M059J (cell line): ENCODE measurements around the gene EPS8L3. TPM values are rescaled to one million over a fixed set of nuclear protein-coding genes. Genes with fewer than 3 reads are reported as not detected.

Experiments used
- DNase-seq: peaks from one replicate; pipeline ENCODE4 v3.0.0-alpha.2; 2012; ENCODE audit warnings: low read depth
- total RNA-seq: library from RNA; depleted of rRNA; stranded (reverse); fragments of >200 nt; shearing (Covaris generic); gene quantifications from 2 replicates; pipeline ENCODE4 v1.2.3, GENCODE V29; 2014

EPS8L3 gene
- total RNA-seq, 1 experiment from 2014 or later = not detected

- DNase-seq = peak; percentile 98
These were observed 30.0 kb upstream of the EPS8L3 start for GRCh38 chr1:109793486-109794318.

GRCh38 chr1:109793089-109793485, 29.4 kb upstream of the EPS8L3 start:
- DNase-seq = no peak

- DNase-seq = peak; percentile 99
These were observed 28.5 kb upstream of the EPS8L3 start for GRCh38 chr1:109792056-109792831.

- no peak for DNase-seq
These were observed 27.8 kb upstream of the EPS8L3 start for GRCh38 chr1:109791495-109792043.

- DNase-seq = peak; percentile 85
These were observed 27.2 kb upstream of the EPS8L3 start for GRCh38 chr1:109790735-109791494.

- no peak for DNase-seq
These were observed 26.6 kb upstream of the EPS8L3 start for GRCh38 chr1:109790329-109790728.

- no peak for DNase-seq
These were observed 25.9 kb upstream of the EPS8L3 start for GRCh38 chr1:109789551-109790180.

GRCh38 chr1:109788695-109789521, 25.2 kb upstream of the EPS8L3 start:
- DNase-seq = no peak

- no peak for DNase-seq
These were observed 24.3 kb upstream of the EPS8L3 start for GRCh38 chr1:109787845-109788601.

GRCh38 chr1:109787211-109787844, 23.6 kb upstream of the EPS8L3 start:
- peak; percentile 68 for DNase-seq

GRCh38 chr1:109786531-109787021, 22.9 kb upstream of the EPS8L3 start:
- DNase-seq = peak; percentile 72

- no peak for DNase-seq
These were observed 22.4 kb upstream of the EPS8L3 start for GRCh38 chr1:109786112-109786480.

GRCh38 chr1:109785446-109786111, 21.9 kb upstream of the EPS8L3 start:
- DNase-seq = no peak

- DNase-seq = no peak
These were observed 21.0 kb upstream of the EPS8L3 start for GRCh38 chr1:109784551-109785252.

- peak; percentile 97 for DNase-seq
These were observed 19.7 kb upstream of the EPS8L3 start for GRCh38 chr1:109783436-109783835.

- DNase-seq = no peak
These were observed 19.2 kb upstream of the EPS8L3 start for GRCh38 chr1:109782927-109783326.

- DNase-seq = peak; percentile 72
These were observed 18.8 kb upstream of the EPS8L3 start for GRCh38 chr1:109782514-109782913.

GRCh38 chr1:109781806-109782205, 18.1 kb upstream of the EPS8L3 start:
- DNase-seq = no peak
